Fibroblast of villous mesenchyme (primary cell): ENCODE measurements around the gene IKZF1. TPM values are rescaled to one million over a fixed set of nuclear protein-coding genes. Genes with fewer than 3 reads are reported as not detected.

Source experiments
- DNase-seq: peaks from one replicate; pipeline ENCODE4 v3.0.0-alpha.2; 2010; ENCODE audit warnings: low read depth
- H3K4me3 ChIP-seq: 2 replicates; pipeline ENCODE4 v1.5.1; 2011; ENCODE audit warnings: low read depth, mild to moderate bottlenecking, low read length
- CTCF ChIP-seq: IDR thresholded peaks from 2 replicates; pipeline ENCODE4 v1.5.1; 2012; ENCODE audit warnings: low read depth, mild to moderate bottlenecking, low read length; ENCODE audit not compliant: insufficient read depth
- total RNA-seq: library from RNA; depleted of rRNA; stranded (reverse); fragments of >200 nt; gene quantifications from 2 replicates; pipeline ENCODE4 v1.2.3, GENCODE V29; 2012

IKZF1 gene
- total RNA-seq, 1 donor = not detected

- no peak for DNase-seq
- TF ChIP-seq CTCF = no peak
These were observed 1.8 kb upstream of the IKZF1 start for GRCh38 chr7:50302486-50303334.

GRCh38 chr7:50303335-50304128 is 984 bp upstream of the IKZF1 start:
- H3K4me3 ChIP-seq = no peak overlapping the region
- no peak for TF ChIP-seq CTCF
- DNase-seq = no peak

More at GRCh38 chr7:50302486-50303334, 1.8 kb upstream of the IKZF1 start:
- no peak overlapping the region for H3K4me3 ChIP-seq

GRCh38 chr7:50304911-50305582 is 531 bp downstream of the IKZF1 start:
- DNase-seq = no peak
- no peak overlapping the region for H3K4me3 ChIP-seq
- no peak for TF ChIP-seq CTCF

GRCh38 chr7:50305583-50306493 is 1.3 kb downstream of the IKZF1 start:
- TF ChIP-seq CTCF = no peak
- no peak for DNase-seq

GRCh38 chr7:50306494-50307367 is 2.2 kb downstream of the IKZF1 start:
- H3K4me3 ChIP-seq = no peak overlapping the region
- TF ChIP-seq CTCF = no peak
- DNase-seq = no peak

More at GRCh38 chr7:50305583-50306493, 1.3 kb downstream of the IKZF1 start:
- no peak overlapping the region for H3K4me3 ChIP-seq
